Smooth muscle cell (in vitro differentiated cells): ENCODE measurements around the gene WWOX. TPM values are rescaled to one million over a fixed set of nuclear protein-coding genes. Genes with fewer than 3 reads are reported as not detected.

ENCODE experiments used
- DNase-seq: peaks from one replicate; lab custom pipeline; 2025; ENCODE audit not compliant: unreplicated experiment; lab: John Stamatoyannopoulos, UW
- H2AFZ ChIP-seq: fragments of 200-600 bp; sonication (generic); 2 replicates; pipeline ENCODE4 v1.6.0; 2016; ENCODE audit warnings: antibody characterized with exemption, low read depth, mild to moderate bottlenecking
- H3F3A ChIP-seq: fragments of 200-600 bp; sonication (generic); 2 replicates; pipeline ENCODE4 v1.6.0; 2017; ENCODE audit warnings: antibody characterized with exemption, low read depth
- H3K27ac ChIP-seq: fragments of 200-600 bp; sonication (generic); 2 replicates; pipeline ENCODE4 v1.5.1; 2016; ENCODE audit warnings: low read depth, mild to moderate bottlenecking
- H3K27me3 ChIP-seq: fragments of 200-600 bp; sonication (generic); 2 replicates; pipeline ENCODE4 v1.6.1; 2016; ENCODE audit warnings: low read depth, mild to moderate bottlenecking
- H3K36me3 ChIP-seq: fragments of 200-600 bp; sonication (generic); 2 replicates; pipeline ENCODE4 v1.5.1; 2016; ENCODE audit warnings: low read depth
- H3K4me1 ChIP-seq: fragments of 200-600 bp; sonication (generic); 2 replicates; pipeline ENCODE4 v1.5.1; 2016; ENCODE audit warnings: low read depth
- H3K4me2 ChIP-seq: fragments of 200-600 bp; sonication (generic); 2 replicates; pipeline ENCODE4 v1.6.0; 2016; ENCODE audit warnings: mild to moderate bottlenecking
- H3K4me3 ChIP-seq: fragments of 200-600 bp; sonication (generic); 2 replicates; pipeline ENCODE4 v1.5.1; 2016; ENCODE audit warnings: mild to moderate bottlenecking
- H3K79me2 ChIP-seq: fragments of 200-600 bp; sonication (generic); 2 replicates; pipeline ENCODE4 v1.6.0; 2016; ENCODE audit warnings: low read depth, mild to moderate bottlenecking
- H3K9ac ChIP-seq: fragments of 200-600 bp; sonication (generic); 2 replicates; pipeline ENCODE4 v1.6.0; 2016; ENCODE audit warnings: low read depth
- H3K9me3 ChIP-seq: fragments of 200-600 bp; sonication (generic); replicated peaks from 2 replicates; pipeline ENCODE4 v1.5.1; 2016; ENCODE audit warnings: low read depth
- H4K20me1 ChIP-seq: fragments of 200-600 bp; sonication (generic); 2 replicates; pipeline ENCODE4 v1.6.0; 2016; ENCODE audit warnings: low read depth
- CTCF ChIP-seq: fragments of 200-600 bp; sonication (generic); IDR thresholded peaks from 2 replicates; pipeline ENCODE4 v1.5.1; 2017; ENCODE audit warnings: borderline replicate concordance, mild to moderate bottlenecking, antibody characterized with exemption; ENCODE audit not compliant: insufficient read depth, poor library complexity, severe bottlenecking
- WGBS: methylation state at CpG from one replicate; pipeline ENCODE4 v1.1.7; 2016; ENCODE audit warnings: low lambda C conversion rate; 5-methylcytosine and 5-hydroxymethylcytosine counted together
- polyA plus RNA-seq: library from polyadenylated mRNA; unstranded; fragments of >200 nt; fragmentation: Nextera tagmentation; extraction: Ambion mirVana; gene quantifications from 2 replicates; pipeline ENCODE4 v1.2.1, GENCODE V29; 2016
- total RNA-seq: library from RNA; depleted of rRNA; stranded (reverse); fragments of >200 nt; gene quantifications from 2 replicates; pipeline ENCODE4 v1.2.3, GENCODE V29; 2014

Gene WWOX
- total and polyA plus RNA-seq, 2 experiments from 2014 or later: 7.5 to 14.0 TPM

GRCh38 chr16:78695391-78695790 lies 595.9 kb downstream of the WWOX start:
- Histone ChIP-seq H3K4me1 (no peaks in the 10 kb centered on the region), H3K36me3 (no peaks in the 10 kb centered on the region), H3K9me3 (no peaks in the 10 kb centered on the region), H3K4me2 (no peak overlapping the region), H3K4me3 (no peak overlapping the region), H3K27ac (no peak overlapping the region), H3K27me3 (no peaks in the 10 kb centered on the region), H3K79me2 (no peaks in the 10 kb centered on the region), H2AFZ (no peak overlapping the region), H3F3A (no peaks in the 10 kb centered on the region), H4K20me1 (no peaks in the 10 kb centered on the region), H3K9ac (no peak overlapping the region)
- DNase-seq: no peak
- WGBS: 95% methylated on average over 6 of the region's 6 CpGs
- TF ChIP-seq CTCF: no peak

- Histone ChIP-seq H2AFZ (no peak overlapping the region), H3K36me3 (no peaks in the 10 kb centered on the region), H3K79me2 (no peaks in the 10 kb centered on the region), H3K9ac (no peak overlapping the region), H4K20me1 (no peaks in the 10 kb centered on the region), H3K4me3 (no peak overlapping the region), H3F3A (no peaks in the 10 kb centered on the region), H3K9me3 (no peaks in the 10 kb centered on the region), H3K4me2 (no peak overlapping the region), H3K27me3 (no peaks in the 10 kb centered on the region), H3K4me1 (no peaks in the 10 kb centered on the region), H3K27ac (no peak overlapping the region)
- TF ChIP-seq CTCF: no peak
- DNase-seq: no peak
- WGBS: 98% methylated on average over 2 of the region's 2 CpGs
These were observed 597.3 kb downstream of the WWOX start for GRCh38 chr16:78696797-78697196.

GRCh38 chr16:78697426-78697825 lies 598.0 kb downstream of the WWOX start:
- no peaks in the 10 kb centered on the region for H3K4me1 ChIP-seq
- H3K79me2 ChIP-seq: no peaks in the 10 kb centered on the region
- no peaks in the 10 kb centered on the region for H3K27me3 ChIP-seq
- WGBS: 95% methylated on average over 5 of the region's 5 CpGs
- no peak overlapping the region for H2AFZ ChIP-seq
- DNase-seq: no peak
- H3K27ac ChIP-seq: no peak overlapping the region
- no peaks in the 10 kb centered on the region for H3K36me3 ChIP-seq
- no peak overlapping the region for H3K9ac ChIP-seq
- H3K9me3 ChIP-seq: no peaks in the 10 kb centered on the region
- no peaks in the 10 kb centered on the region for H3F3A ChIP-seq
- no peak for TF ChIP-seq CTCF
- H4K20me1 ChIP-seq: no peaks in the 10 kb centered on the region
- no peak overlapping the region for H3K4me2 ChIP-seq
- H3K4me3 ChIP-seq: no peak overlapping the region

- Histone ChIP-seq H3K79me2 (no peaks in the 10 kb centered on the region), H3K36me3 (no peaks in the 10 kb centered on the region), H2AFZ (no peak overlapping the region), H4K20me1 (no peaks in the 10 kb centered on the region), H3K27ac (peak overlapping the region; percentile 80), H3K9ac (no peak overlapping the region), H3K9me3 (no peaks in the 10 kb centered on the region), H3F3A (peaks cover 4% of the 10 kb centered on the region), H3K27me3 (no peaks in the 10 kb centered on the region), H3K4me3 (no peak overlapping the region), H3K4me1 (peaks cover 25% of the 10 kb centered on the region), H3K4me2 (peak overlapping the region; percentile 74)
- WGBS: 35% methylated on average over 3 of the region's 3 CpGs
- TF ChIP-seq CTCF: no peak
- no peak for DNase-seq
These were observed 604.5 kb downstream of the WWOX start for GRCh38 chr16:78703936-78704335.
